Breast epithelium (tissue), 3 donors: Measurements from ENCODE around the gene PRPSAP2.

Experiments used
- CTCF ChIP-seq, 3 donors: fragments of 450-650 bp; IDR thresholded peaks; one replicate each; pipeline ENCODE4 v1.5.1; 2016 to 2017; ENCODE audit warnings: antibody characterized with exemption in 3 of 3, mild to moderate bottlenecking in 3 of 3, moderate library complexity in 3 of 3
- POLR2A ChIP-seq: fragments of 450-650 bp; IDR thresholded peaks from one replicate; pipeline ENCODE4 v1.6.1; 2016; ENCODE audit warnings: antibody characterized with exemption, mild to moderate bottlenecking, moderate library complexity
- POLR2AphosphoS5 ChIP-seq, 3 donors: sonication (generic); formaldehyde crosslinking; IDR thresholded peaks; one replicate each; pipeline ENCODE4 v1.6.1; 2017; ENCODE audit warnings: antibody characterized with exemption in 3 of 3

- TF ChIP-seq CTCF (IDR thresholded peaks at IDR 0.05) (no peak), POLR2AphosphoS5 (IDR thresholded peaks at IDR 0.05) (no peak), POLR2A (no peak)
These were observed 120.7 kb downstream of the PRPSAP2 start for GRCh38 chr17:18978655-18979054.
